GM23338 (cell line): ENCODE data around the gene ZMYND8.

Source experiments
- EZH2 ChIP-seq: fragments of 200-600 bp; sonication (generic); IDR thresholded peaks from one replicate; pipeline ENCODE4 v1.8.0; 2017; ENCODE audit warnings: antibody characterized with exemption, mild to moderate bottlenecking, low read depth; ENCODE audit not compliant: unreplicated experiment
- EZH2phosphoT487 ChIP-seq: fragments of 200-600 bp; sonication (generic); IDR thresholded peaks from one replicate; pipeline ENCODE4 v1.8.1; 2018; ENCODE audit warnings: antibody characterized with exemption; ENCODE audit not compliant: unreplicated experiment
- TF ChIP-seq, protein P1 (sequence below), 2 experiments: fragments of 200-600 bp in 1 of 2; sonication (generic) in 1 of 2; conservative IDR thresholded peaks; 2 replicates each; pipeline versions ENCODE4 v1.5.1 to v1.6.1; 2016 to 2017; ENCODE audit warnings: antibody characterized with exemption in 2 of 2, low read depth in 2 of 2, mild to moderate bottlenecking in 2 of 2, moderate library complexity in 1 of 2
- TF ChIP-seq, protein P2 (sequence below): IDR thresholded peaks from 2 replicates; pipeline ENCODE4 v1.6.1; 2016; ENCODE audit warnings: antibody characterized with exemption

DNA sequence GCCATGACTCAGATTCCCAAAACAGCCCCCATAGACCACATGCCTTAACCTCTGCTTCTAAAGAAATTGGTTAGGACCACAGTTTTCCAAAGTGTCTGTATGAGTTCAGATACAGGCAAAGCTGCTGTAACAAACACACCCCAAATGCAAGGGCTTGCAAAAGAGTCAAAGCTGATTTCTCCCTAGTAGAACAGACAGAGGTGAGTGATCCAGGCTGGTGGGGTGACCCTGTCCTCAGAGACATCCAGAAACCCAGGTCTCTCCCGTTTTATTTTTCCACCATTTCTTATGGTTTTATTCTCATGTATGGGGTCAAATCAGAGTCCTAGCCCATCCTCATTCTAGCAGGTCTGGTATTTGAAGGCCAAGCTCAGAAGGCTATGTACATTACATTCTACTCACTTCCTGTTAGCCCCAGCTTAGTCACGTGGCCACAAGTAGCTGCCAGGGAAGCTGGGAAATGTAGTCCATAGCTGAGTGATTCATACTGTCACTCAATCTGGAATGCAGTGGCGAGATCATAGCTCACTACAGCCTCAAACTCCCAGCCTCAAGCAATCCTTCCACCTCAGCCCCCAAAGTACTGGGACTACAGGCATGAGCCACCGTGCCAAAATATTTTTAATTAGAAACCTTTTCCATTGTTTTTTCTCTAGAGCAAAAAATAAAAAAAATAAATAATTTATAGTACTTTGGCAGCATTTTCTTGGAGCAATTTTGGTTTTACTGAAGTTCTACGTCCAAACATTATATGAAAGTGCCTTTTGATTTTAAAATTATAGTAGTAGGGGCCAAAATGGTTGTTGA lies 175.2 kb downstream of the ZMYND8 start:
- TF ChIP-seq, protein P1, sequence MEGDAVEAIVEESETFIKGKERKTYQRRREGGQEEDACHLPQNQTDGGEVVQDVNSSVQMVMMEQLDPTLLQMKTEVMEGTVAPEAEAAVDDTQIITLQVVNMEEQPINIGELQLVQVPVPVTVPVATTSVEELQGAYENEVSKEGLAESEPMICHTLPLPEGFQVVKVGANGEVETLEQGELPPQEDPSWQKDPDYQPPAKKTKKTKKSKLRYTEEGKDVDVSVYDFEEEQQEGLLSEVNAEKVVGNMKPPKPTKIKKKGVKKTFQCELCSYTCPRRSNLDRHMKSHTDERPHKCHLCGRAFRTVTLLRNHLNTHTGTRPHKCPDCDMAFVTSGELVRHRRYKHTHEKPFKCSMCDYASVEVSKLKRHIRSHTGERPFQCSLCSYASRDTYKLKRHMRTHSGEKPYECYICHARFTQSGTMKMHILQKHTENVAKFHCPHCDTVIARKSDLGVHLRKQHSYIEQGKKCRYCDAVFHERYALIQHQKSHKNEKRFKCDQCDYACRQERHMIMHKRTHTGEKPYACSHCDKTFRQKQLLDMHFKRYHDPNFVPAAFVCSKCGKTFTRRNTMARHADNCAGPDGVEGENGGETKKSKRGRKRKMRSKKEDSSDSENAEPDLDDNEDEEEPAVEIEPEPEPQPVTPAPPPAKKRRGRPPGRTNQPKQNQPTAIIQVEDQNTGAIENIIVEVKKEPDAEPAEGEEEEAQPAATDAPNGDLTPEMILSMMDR (conservative IDR thresholded peaks at IDR 0.05; ENCODE audit: low read depth in 2 of 2) = no peak
- TF ChIP-seq, protein P2, sequence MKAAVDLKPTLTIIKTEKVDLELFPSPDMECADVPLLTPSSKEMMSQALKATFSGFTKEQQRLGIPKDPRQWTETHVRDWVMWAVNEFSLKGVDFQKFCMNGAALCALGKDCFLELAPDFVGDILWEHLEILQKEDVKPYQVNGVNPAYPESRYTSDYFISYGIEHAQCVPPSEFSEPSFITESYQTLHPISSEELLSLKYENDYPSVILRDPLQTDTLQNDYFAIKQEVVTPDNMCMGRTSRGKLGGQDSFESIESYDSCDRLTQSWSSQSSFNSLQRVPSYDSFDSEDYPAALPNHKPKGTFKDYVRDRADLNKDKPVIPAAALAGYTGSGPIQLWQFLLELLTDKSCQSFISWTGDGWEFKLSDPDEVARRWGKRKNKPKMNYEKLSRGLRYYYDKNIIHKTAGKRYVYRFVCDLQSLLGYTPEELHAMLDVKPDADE = peak; percentile 91
- TF ChIP-seq EZH2phosphoT487 (no peak), EZH2 (no peak)
